ENCODE measurements around the gene SHCBP1. TPM values are rescaled to one million over a fixed set of nuclear protein-coding genes. Genes with fewer than 3 reads are reported as not detected.
A peak's percentile ranks its signal among the peaks of the same experiment; 100 is the strongest.

The SHCBP1 gene
- total and polyA plus RNA-seq, 2 of the 13 experiments (the other 11 are each of a cell fraction or from before 2014, with no cell fraction given), result 15.7 to 33.0 TPM

DNA sequence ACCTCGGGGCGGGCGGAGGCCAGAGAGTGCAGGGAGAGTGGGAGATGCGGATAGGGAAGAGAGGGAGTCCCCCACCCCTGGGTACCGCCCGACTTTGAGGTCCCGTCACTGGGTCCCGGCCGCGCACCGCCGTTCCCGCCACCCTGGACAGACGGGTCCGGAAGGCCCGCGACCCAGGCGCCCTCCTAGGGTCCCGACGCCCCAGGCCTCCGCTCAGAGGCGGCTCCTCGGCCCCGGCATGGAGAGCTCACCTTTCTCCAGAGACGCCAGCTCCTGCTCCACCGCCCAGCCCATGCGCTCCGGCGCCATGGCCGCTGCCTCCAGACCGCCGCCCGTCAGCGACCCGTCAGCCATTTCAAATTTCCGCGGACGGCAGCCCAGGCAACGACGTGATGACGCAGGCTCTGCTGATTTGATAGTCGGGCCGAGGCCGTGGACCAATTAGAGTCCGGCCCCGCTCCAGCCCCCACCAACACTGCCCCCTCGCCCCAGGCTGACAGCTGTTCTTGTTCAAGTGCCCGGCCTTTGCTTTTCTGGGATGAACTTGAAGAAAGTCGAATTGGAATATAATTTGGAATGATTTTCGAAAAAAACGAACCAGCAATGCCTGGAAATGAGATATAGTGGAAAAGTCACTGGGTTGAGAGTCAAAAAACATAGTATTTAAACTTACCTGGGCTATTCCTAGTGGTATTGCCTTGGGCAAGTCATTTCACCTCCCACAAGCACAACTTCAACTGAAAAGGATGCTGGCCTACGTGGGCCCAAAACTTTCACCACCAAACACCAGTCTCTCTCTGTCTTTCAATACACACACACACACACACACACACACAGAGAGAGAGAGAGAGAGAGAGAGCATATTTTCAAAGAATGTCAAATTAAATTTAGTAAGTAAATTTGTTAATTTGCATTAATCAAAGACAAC is at the start of gene SHCBP1 (continued):
- no peak for TF ChIP-seq DMTF1 (CRISPR knock-in tag; IDR thresholded peaks at IDR 0.05)
- TF ChIP-seq ZNF33A (CRISPR knock-in tag; IDR thresholded peaks at IDR 0.05; ENCODE audit: borderline replicate concordance), result 0 out of 2 replicates have a peak, but pooled peaks have one; percentile 45
- no peak for TF ChIP-seq KDM6A (CRISPR knock-in tag; IDR thresholded peaks at IDR 0.05; ENCODE audit: low read depth)
- no peak for TF ChIP-seq SP140L (CRISPR knock-in tag; IDR thresholded peaks at IDR 0.05; ENCODE audit: borderline replicate concordance)
- TF ChIP-seq, protein P1, sequence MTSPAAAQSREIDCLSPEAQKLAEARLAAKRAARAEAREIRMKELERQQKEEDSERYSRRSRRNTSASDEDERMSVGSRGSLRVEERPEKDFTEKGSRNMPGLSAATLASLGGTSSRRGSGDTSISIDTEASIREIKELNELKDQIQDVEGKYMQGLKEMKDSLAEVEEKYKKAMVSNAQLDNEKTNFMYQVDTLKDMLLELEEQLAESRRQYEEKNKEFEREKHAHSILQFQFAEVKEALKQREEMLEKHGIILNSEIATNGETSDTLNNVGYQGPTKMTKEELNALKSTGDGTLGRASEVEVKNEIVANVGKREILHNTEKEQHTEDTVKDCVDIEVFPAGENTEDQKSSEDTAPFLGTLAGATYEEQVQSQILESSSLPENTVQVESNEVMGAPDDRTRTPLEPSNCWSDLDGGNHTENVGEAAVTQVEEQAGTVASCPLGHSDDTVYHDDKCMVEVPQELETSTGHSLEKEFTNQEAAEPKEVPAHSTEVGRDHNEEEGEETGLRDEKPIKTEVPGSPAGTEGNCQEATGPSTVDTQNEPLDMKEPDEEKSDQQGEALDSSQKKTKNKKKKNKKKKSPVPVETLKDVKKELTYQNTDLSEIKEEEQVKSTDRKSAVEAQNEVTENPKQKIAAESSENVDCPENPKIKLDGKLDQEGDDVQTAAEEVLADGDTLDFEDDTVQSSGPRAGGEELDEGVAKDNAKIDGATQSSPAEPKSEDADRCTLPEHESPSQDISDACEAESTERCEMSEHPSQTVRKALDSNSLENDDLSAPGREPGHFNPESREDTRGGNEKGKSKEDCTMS (CRISPR knock-in tag; conservative IDR thresholded peaks at IDR 0.05), result no peak
- TF ChIP-seq SIX4 (CRISPR knock-in tag; IDR thresholded peaks at IDR 0.05), result 0 out of 2 replicates have a peak, but pooled peaks have one; percentile 53
- TF ChIP-seq, protein P2, sequence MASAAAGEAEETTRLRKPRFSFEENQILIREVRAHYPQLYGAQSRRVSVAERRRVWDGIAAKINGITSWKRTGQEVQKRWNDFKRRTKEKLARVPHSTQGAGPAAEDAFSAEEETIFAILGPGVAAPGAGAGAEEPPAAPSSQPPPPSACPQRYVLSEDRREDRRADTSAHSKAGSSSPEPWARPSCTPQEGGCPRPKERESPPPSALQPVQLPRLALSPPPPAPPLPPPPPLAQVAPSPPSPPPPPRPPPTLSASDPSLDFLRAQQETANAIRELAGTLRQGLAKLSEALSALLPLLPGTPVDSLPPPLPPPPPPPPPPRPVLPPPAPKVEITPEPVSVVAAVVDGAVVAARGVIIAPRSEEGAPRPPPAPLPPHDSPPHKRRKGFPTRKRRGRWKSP (CRISPR knock-in tag; IDR thresholded peaks at IDR 0.05), result peak; percentile 60; the same call in 1 of the 2 replicates
- TF ChIP-seq ZNF510 (CRISPR knock-in tag; IDR thresholded peaks at IDR 0.05; ENCODE audit: low read depth), result 0 out of 2 replicates have a peak, but pooled peaks have one; percentile 34
- no peak for TF ChIP-seq NCOA5 (CRISPR knock-in tag; IDR thresholded peaks at IDR 0.05)
- TF ChIP-seq ZNF709 (CRISPR knock-in tag; IDR thresholded peaks at IDR 0.05), result peak; percentile 75; the same call in 1 of the 2 replicates
- peak; percentile 57; the same call in 1 of the 2 replicates for TF ChIP-seq NR0B2 (CRISPR knock-in tag; IDR thresholded peaks at IDR 0.05)
- peak; percentile 81 for TF ChIP-seq ZBTB26 (CRISPR knock-in tag; IDR thresholded peaks at IDR 0.05; ENCODE audit: borderline replicate concordance)
- TF ChIP-seq ZFX (CRISPR knock-in tag; IDR thresholded peaks at IDR 0.05; ENCODE audit: low read depth), result peak; percentile 77
- TF ChIP-seq SAFB2 (CRISPR knock-in tag; IDR thresholded peaks at IDR 0.05; ENCODE audit: borderline replicate concordance, low read depth), result no peak
- peak; percentile 41; the same call in 1 of the 2 replicates for TF ChIP-seq ELF3 (CRISPR knock-in tag; IDR thresholded peaks at IDR 0.05)
- TF ChIP-seq, protein P3, sequence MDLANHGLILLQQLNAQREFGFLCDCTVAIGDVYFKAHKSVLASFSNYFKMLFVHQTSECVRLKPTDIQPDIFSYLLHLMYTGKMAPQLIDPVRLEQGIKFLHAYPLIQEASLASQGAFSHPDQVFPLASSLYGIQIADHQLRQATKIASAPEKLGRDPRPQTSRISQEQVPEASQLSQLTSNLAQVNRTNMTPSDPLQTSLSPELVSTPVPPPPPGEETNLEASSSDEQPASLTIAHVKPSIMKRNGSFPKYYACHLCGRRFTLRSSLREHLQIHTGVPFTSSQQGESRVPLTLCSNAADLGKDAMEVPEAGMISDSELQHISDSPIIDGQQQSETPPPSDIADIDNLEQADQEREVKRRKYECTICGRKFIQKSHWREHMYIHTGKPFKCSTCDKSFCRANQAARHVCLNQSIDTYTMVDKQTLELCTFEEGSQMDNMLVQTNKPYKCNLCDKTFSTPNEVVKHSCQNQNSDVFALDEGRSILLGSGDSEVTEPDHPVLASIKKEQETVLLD (CRISPR knock-in tag; IDR thresholded peaks at IDR 0.05; ENCODE audit: low read depth), result peak; percentile 53; the same call in 1 of the 2 replicates
- TF ChIP-seq NCOA2 (CRISPR knock-in tag; IDR thresholded peaks at IDR 0.05), result no peak

All from HepG2 (cell line).